GM21447 (cell line): ENCODE results near the gene LRRC66.

Source experiments
- ATAC-seq: cut with Tn5 transposase; IDR thresholded peaks from one replicate; pipeline ENCODE4 v1.9.1; 2021; ENCODE audit not compliant: unreplicated experiment

LRRC66 gene

DNA sequence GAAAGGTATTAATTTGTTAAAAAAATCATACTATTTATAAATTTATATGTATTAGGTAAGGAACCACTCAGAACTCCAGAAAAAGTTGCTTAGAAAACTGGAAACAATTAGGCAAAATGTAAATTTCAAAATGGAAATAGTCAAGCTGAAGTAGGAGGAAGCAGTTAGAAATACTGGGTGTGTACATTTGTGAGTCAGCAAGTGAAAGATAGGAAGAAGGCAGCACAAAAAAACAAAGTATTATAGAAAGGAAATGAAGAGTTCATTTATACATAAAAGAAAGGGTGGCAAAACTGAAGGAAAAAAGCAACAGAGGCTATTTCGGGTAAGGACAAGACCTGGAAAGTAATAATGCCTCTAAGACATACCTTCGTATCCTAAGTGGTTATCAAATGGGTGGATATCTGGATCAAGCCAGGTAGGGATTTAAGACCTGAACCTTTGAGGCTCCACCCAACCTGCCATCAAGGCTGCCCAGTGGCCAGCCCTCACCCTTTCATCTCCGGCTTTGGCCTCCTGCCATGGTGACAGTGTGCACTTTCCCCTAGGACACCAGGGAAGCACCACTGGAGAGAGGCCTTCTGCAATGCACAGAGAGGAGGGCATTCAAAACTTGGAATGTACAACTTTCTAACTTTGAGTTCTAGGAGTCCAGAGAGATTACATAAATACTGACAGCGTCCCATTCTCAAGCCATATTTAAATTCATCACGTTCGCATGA lies at the start of gene LRRC66:
Gene LRRC66 (minus strand): TSS at position 428 of the 722 bp plus-strand sequence. CDS start 2,750 bp downstream, outside the sequence.
- ATAC-seq: no peak

- no peak for ATAC-seq
Measured at GRCh38 chr4:52069571-52069970, 49.4 kb upstream of the LRRC66 start.

GRCh38 chr4:52059372-52059771 lies 39.2 kb upstream of the LRRC66 start:
- no peak for ATAC-seq

- no peak for ATAC-seq
Measured at GRCh38 chr4:52058275-52058674, 38.1 kb upstream of the LRRC66 start.

- no peak for ATAC-seq
Measured at GRCh38 chr4:52057196-52057595, 37.0 kb upstream of the LRRC66 start.

- no peak for ATAC-seq
Measured at GRCh38 chr4:52054254-52054653, 34.1 kb upstream of the LRRC66 start.

DNA sequence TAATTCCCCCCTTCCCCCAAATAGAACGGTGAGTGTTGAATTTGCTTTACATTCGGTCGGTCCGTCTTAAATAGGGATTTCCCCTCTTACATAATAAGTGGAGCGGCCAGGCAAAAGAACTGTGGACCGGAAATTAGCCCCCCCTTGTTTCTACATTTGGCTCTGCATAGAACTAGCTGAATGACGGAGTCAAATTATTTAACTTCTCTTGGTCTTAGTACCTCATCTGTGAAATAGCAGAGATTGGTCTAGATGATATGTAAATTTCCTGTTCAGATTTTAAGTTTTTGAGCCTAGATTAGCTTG lies 32.3 kb upstream of the LRRC66 start:
- peak; percentile 50 for ATAC-seq

DNA sequence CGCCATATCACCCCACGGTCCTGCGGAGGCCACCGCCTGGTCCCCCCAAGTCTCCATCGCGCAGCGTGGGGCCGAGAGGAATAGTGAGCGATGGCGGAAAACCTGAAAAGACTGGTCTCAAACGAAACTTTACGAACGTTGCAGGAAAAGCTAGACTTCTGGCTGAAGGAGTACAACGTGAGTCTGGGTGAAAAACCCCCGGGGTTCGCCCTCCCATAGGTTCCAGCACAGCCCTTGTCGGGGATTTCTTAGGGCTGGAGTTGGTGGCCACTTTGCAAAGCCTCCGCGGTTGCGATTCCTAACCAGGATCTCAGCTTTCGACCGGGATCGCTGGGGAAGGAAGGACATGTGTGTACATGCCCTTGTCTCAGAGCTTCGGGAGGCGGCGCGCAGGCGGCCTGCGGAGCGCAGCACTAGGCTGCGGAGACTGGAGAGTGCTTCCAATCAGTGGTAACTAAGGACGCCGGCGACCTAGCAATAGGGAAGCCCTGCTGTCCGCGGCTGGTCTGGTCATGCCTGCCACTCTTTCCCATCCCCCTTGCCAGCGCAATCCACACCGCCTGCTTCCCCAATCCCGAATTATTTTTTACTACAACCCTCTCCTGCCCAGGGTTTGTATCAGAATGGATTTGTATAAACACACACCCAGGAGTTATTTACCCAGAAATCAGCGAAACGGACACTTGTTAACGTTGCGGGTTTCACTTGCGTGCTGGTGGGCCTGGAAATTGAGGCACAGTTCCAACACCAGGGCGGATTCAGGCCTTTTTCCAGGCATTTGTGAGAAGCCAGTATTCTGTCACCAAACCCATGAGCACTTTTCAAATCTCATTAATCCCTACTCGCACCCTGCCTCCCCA lies 31.7 kb upstream of the LRRC66 start:
- peak; percentile 70 for ATAC-seq

DNA sequence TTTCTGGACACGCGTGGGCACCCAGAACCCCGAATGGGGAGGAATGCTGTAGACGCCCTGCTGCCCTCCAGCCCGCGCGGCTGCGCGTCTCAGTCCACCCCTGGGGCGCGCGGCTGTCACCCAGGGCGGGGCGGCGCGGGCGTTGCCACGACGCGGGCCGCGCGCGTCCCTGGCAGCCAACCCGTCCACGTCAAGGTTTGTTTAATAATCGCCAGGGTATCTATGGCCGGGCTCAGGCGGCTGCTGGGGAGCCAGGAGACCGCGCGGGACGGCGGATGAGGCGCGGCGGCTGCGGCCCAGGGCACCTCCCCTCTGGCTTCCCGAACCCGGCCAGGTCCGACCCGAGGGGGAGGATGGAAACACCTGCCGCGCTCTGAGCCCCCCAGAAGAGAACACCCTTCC lies 31.1 kb upstream of the LRRC66 start, which contains the start of gene SPATA18:
Gene SPATA18 (plus strand): TSS at position 92 of the 402 bp plus-strand sequence. CDS start 401 bp downstream, outside the sequence.
- peak; percentile 36 for ATAC-seq

GRCh38 chr4:52049266-52049665 lies 29.1 kb upstream of the LRRC66 start:
- no peak for ATAC-seq

GRCh38 chr4:52045028-52045427 lies 24.9 kb upstream of the LRRC66 start:
- ATAC-seq: no peak

GRCh38 chr4:52038103-52038912 lies 18.1 kb upstream of the LRRC66 start, which contains the start of gene SGCB:
TSS of gene SGCB (minus strand) at chr4:52038299. CDS start at chr4:52038259, 40 bp downstream.
- peak; percentile 91 for ATAC-seq

GRCh38 chr4:52037689-52038102 lies 17.5 kb upstream of the LRRC66 start:
- peak; percentile 62 for ATAC-seq

GRCh38 chr4:52036886-52037530 lies 16.8 kb upstream of the LRRC66 start:
- ATAC-seq: no peak

GRCh38 chr4:52035190-52035589 lies 15.0 kb upstream of the LRRC66 start:
- ATAC-seq: no peak

DNA sequence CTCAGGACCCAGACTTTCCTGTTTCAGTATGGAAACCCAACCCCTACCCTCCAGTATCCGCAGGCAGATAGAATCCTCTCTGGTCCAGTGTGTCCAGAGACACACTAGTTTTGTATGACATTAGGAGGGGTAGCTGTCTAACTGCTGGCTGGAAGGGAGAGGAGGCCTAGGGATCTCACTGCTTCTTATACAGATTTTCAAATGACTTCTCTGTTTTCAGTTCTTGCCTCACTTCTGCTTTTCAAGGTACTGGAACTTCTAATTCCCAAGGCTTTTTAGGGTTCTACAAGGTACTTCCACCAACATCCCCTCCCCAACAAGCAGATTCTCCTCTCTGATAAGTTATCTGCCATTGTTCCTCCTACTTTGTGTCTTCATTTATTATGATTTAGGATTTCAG lies 11.8 kb upstream of the LRRC66 start:
- ATAC-seq: no peak

DNA sequence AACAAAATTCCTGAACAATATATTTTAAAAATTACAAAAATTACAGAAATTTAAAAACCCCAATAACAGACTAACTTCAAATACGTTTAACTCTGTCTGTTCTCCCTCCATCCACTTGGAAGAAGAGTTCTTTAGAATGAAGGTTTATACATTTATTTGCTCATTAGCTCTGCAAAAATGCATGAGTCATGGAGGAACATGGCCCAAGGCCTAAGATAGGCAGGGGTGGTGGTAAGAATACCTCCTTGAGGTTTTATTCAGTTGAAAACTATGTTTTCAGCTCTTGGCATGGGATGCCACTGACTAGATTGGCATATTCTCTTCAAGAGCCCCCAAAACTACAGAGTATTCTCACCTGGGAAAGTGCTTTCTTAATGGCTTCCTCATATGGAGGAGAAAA lies 8.8 kb upstream of the LRRC66 start:
- ATAC-seq: no peak

- ATAC-seq: no peak
Measured at GRCh38 chr4:52017814-52018213, 2.3 kb downstream of the LRRC66 start.

DNA sequence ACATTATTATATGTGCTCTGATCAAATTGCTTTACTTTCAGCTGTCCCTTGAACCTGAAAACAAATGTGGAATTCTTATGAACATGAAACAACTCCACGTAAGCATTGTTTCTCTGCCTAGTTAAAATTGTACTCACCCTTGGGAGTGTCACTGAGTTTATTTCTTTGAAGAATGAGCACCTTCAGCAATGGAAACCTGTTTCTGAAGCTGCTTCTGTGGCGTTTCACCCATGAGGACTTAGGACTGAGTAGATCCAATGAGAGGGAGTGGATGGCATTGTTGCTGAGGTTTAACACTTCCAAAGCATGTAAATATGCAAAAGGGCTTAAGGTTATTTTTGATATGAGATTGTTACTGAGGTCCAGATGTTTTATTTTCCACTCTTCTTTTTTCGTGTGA lies 3.2 kb downstream of the LRRC66 start:
- no peak for ATAC-seq

DNA sequence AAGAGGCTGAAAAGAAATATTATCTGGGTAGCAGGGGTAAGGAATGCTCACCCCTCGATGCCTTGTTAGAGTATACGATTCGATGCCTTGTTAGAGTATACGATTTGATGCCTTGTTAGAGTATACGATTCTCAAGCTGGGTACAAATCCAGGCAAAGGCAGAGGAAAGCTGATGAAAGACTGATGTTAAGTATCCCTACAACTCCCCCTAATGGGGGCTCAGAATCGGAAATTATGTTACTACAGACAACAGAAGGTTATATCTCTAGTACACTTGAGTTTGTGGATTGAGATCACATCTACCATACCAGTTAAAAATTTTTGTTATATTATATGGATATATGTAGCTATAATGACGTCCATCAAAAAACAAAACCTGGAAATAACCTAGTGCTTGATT lies 4.8 kb downstream of the LRRC66 start:
- no peak for ATAC-seq

- no peak for ATAC-seq
Measured at GRCh38 chr4:52014903-52015302, 5.3 kb downstream of the LRRC66 start.
